Kasumi-1 (cell line): Measurements from ENCODE around the gene ZNF710.

Source experiments
- DNase-seq, 2 experiments: peaks; one replicate each; lab custom pipeline; 2025; lab: John Stamatoyannopoulos, UW

Gene ZNF710

GRCh38 chr15:89997079-89997478, 4.0 kb upstream of the ZNF710 start:
- DNase-seq, result no peak

- DNase-seq, result no peak
These were observed 2.9 kb upstream of the ZNF710 start for GRCh38 chr15:89998141-89998661.

GRCh38 chr15:89998923-89999675, 2.0 kb upstream of the ZNF710 start:
- peak in 1 of 2 experiments; percentile 48 for DNase-seq

- peak; percentile 48 to 62 for DNase-seq
These were observed 1.4 kb upstream of the ZNF710 start for GRCh38 chr15:89999676-90000185.

- DNase-seq, result peak; percentile 49 to 56
These were observed 730 bp upstream of the ZNF710 start for GRCh38 chr15:90000186-90001001.

GRCh38 chr15:90001683-90002427, 731 bp downstream of the ZNF710 start:
- peak; percentile 44 to 52 for DNase-seq

GRCh38 chr15:90002428-90002844, 1.3 kb downstream of the ZNF710 start:
- peak; percentile 40 to 62 for DNase-seq

GRCh38 chr15:90003736-90004135, 2.6 kb downstream of the ZNF710 start:
- DNase-seq, result no peak

GRCh38 chr15:90004252-90004651, 3.1 kb downstream of the ZNF710 start:
- no peak for DNase-seq

- DNase-seq, result peak; percentile 79 to 84
These were observed 3.5 kb downstream of the ZNF710 start for GRCh38 chr15:90004671-90005070.

- DNase-seq, result no peak
These were observed 5.3 kb downstream of the ZNF710 start for GRCh38 chr15:90006217-90007075.

GRCh38 chr15:90007076-90007460, 5.9 kb downstream of the ZNF710 start:
- DNase-seq, result no peak

GRCh38 chr15:90008607-90009006, 7.5 kb downstream of the ZNF710 start:
- no peak for DNase-seq

- DNase-seq, result no peak
These were observed 8.3 kb downstream of the ZNF710 start for GRCh38 chr15:90009301-90010022.

GRCh38 chr15:90011705-90012104, 10.6 kb downstream of the ZNF710 start:
- no peak for DNase-seq

GRCh38 chr15:90013503-90013937, 12.4 kb downstream of the ZNF710 start:
- peak; percentile 77 to 82 for DNase-seq

- no peak for DNase-seq
These were observed 14.2 kb downstream of the ZNF710 start for GRCh38 chr15:90015294-90015693.

GRCh38 chr15:90015749-90016148, 14.6 kb downstream of the ZNF710 start:
- no peak for DNase-seq

GRCh38 chr15:90016721-90017120, 15.6 kb downstream of the ZNF710 start:
- DNase-seq, result no peak

- no peak for DNase-seq
These were observed 17.2 kb downstream of the ZNF710 start for GRCh38 chr15:90018216-90018831.
